Lower leg skin (tissue), 3 donors: ENCODE data around the gene SLC35E2B.

Experiments
- CTCF ChIP-seq, 3 donors: fragments of 450-650 bp; IDR thresholded peaks; one replicate each; pipeline ENCODE4 v1.5.1; 2016; ENCODE audit warnings: antibody characterized with exemption in 3 of 3, mild to moderate bottlenecking in 3 of 3, moderate library complexity in 2 of 3
- POLR2A ChIP-seq, 2 donors: fragments of 450-650 bp; IDR thresholded peaks; one replicate each; pipeline ENCODE4 v1.6.1; 2016 to 2017; ENCODE audit warnings: antibody characterized with exemption in 2 of 2, mild to moderate bottlenecking in 1 of 2, moderate library complexity in 1 of 2

DNA sequence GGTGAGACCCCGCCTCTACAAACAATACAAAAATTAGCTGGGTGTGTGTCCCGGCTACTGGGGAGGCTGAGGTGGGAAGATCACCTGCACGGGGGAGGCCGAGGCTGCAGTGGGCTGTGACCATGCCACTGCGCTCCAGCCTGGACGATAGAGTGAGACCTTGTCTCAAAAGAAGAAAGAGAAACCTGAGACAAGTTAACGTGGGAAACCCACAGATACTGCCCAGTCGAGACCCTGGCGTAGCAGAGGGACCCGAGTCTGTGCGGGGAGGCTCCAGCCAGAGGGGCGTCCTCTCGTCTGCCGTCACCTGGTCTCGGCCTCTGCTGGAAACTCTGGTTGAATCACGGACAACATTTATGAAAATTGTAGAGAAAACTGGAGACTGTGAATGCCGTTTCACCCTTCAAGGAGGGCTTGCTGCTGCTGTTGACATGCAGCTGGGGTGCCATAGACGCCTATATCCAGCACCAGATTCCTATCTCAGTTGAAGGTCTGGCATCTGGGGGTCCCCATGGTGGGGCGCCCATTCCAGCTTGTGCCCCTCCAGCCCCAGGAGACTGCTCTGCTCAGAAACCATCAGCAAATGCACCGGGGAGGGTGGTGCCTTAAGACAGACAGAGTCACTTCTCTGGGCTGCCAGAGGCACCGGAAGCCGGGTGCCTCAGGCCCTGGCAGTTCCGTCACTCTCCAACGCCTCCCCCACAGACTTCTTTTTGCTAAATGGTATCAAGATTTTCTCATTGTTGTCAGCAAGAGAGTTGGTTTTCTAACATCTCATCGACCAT, 20.2 kb downstream of the SLC35E2B start:
- TF ChIP-seq CTCF (IDR thresholded peaks at IDR 0.05) (no peak), POLR2A (IDR thresholded peaks at IDR 0.05) (no peak)
